ENCODE measurements around the gene SFTA2. TPM values are rescaled to one million over a fixed set of nuclear protein-coding genes. Genes with fewer than 3 reads are reported as not detected.

The SFTA2 gene
- total and polyA plus RNA-seq, 9 of the 15 experiments (the other 6 are each of a cell fraction or from before 2014, with no cell fraction given): not detected

DNA sequence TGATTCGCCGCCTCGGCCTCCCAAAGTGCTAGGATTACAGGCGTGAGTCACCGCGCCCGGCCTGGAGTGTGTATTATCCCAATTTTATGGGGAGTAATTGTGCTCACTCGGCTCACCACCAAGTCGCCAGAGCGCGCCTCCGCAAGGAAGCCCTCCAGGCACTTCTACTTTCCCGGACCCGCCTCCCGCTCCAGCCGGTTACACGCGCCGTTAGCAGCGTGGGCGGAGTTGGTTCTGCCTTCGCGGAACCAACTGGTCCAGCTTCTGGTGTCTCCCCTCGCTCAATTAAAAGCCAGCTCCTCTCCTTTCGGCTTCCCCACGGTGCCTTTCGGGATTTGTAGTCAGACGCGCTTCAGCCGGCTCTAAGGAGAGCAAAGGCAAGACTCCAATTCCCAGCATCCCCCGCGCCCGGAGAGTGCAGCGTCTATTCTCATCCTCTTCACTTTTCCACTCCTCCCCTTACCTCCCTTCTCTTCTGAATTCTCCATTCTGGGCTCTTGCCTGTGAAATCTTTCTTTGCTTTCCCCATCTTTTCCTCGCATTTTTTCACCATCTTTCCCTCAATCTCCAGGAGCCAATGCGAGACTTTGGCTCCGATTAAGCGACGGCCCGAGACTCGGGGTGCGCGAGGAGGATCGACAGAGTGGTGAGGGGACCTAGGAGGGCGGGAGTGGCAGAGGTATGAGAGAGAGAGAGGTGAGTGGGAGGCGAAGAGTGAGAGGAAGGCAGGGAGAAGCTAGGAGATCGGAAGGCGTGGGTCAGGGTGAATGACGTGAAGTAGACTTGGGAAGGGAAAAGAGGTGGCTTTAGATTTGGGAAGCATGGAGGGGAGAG is 24.0 kb downstream of the SFTA2 start, which contains the start of gene GTF2H4 (continued):
- TF ChIP-seq ZNF449 (CRISPR knock-in tag; IDR thresholded peaks at IDR 0.05) (no peak), HIVEP1 (CRISPR knock-in tag; IDR thresholded peaks at IDR 0.05) (peak; percentile 60; the same call in 1 of the 2 replicates), HNRNPUL1 (IDR thresholded peaks at IDR 0.05; ENCODE audit: low read length) (no peak), CHD1 (IDR thresholded peaks at IDR 0.05; ENCODE audit: low read length) (peak; percentile 23), E2F6 (IDR thresholded peaks at IDR 0.05; ENCODE audit: borderline replicate concordance in 1 of 2, extremely low read depth in 1 of 2, insufficient read depth in 1 of 2, insufficient read length in 1 of 2, low read depth in 1 of 2, low read length in 1 of 2, poor library complexity in 1 of 2, severe bottlenecking in 1 of 2) (peak; percentile 47 to 72), MED1 (CRISPR knock-in tag; IDR thresholded peaks at IDR 0.05; ENCODE audit: borderline replicate concordance) (no peak), RFX5 (IDR thresholded peaks at IDR 0.05; ENCODE audit: low read depth, low read length) (no peak), ZBTB9 (CRISPR knock-in tag; IDR thresholded peaks at IDR 0.05) (peak; percentile 91), BRCA1 (IDR thresholded peaks at IDR 0.05) (no peak), BRCA1 (CRISPR knock-in tag; IDR thresholded peaks at IDR 0.05) (no peak), ZFP1 (CRISPR knock-in tag; IDR thresholded peaks at IDR 0.05) (no peak), MEIS2 (IDR thresholded peaks at IDR 0.05; ENCODE audit: partially characterized antibody) (no peak), RAD21 (CRISPR knock-in tag; conservative IDR thresholded peaks at IDR 0.05 in 1 of 2, IDR thresholded peaks at IDR 0.05 in 1 of 2) (0 out of 4 replicates have a peak, but pooled peaks have one; percentile 8 to 12), FOXA1 (IDR thresholded peaks at IDR 0.05; ENCODE audit: borderline replicate concordance) (no peak), NCOA4 (IDR thresholded peaks at IDR 0.05; ENCODE audit: partially characterized antibody) (no peak), TARDBP (IDR thresholded peaks at IDR 0.05) (no peak), ZBTB43 (CRISPR knock-in tag; IDR thresholded peaks at IDR 0.05) (no peak), STAG1 (CRISPR knock-in tag; IDR thresholded peaks at IDR 0.05; ENCODE audit: borderline replicate concordance) (no peak)
- TF ChIP-seq, protein P1, sequence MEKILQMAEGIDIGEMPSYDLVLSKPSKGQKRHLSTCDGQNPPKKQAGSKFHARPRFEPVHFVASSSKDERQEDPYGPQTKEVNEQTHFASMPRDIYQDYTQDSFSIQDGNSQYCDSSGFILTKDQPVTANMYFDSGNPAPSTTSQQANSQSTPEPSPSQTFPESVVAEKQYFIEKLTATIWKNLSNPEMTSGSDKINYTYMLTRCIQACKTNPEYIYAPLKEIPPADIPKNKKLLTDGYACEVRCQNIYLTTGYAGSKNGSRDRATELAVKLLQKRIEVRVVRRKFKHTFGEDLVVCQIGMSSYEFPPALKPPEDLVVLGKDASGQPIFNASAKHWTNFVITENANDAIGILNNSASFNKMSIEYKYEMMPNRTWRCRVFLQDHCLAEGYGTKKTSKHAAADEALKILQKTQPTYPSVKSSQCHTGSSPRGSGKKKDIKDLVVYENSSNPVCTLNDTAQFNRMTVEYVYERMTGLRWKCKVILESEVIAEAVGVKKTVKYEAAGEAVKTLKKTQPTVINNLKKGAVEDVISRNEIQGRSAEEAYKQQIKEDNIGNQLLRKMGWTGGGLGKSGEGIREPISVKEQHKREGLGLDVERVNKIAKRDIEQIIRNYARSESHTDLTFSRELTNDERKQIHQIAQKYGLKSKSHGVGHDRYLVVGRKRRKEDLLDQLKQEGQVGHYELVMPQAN (IDR thresholded peaks at IDR 0.05; ENCODE audit: borderline replicate concordance): peak; percentile 74

All from K562 (cell line).